NCI-H2227 (cell line): Measurements from ENCODE around the gene NFATC1.
"Not testable (repeated sequence)": the region's sequence is repeated elsewhere in the genome, so short reads cannot be mapped to it uniquely, and the experiment has no call there.

Experiments
- DNase-seq: peaks from one replicate; lab custom pipeline; 2025; ENCODE audit not compliant: unreplicated experiment; lab: John Stamatoyannopoulos, UW

Gene NFATC1

GRCh38 chr18:79470547-79470946 is 74.8 kb downstream of the NFATC1 start:
- no peak for DNase-seq

DNA sequence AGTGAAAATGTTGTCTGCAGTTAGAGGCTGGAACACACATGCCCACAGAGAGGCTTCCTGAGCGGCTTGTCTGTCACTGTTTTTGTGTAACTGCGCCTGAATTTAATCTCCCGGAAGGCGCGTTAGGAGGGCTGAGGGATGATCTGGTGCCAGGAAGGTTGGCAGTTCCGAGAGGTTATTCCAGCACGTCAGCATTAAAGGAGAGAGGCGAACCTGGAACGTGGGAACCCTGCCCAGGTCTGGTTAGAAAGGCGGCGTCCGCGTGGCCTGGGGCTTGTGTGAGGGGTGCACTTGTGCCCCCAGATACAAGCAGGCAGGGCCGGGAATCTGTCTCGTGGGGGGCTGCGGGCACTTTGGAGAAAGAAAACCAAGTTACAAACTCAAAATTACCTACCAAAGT is 75.3 kb downstream of the NFATC1 start:
- DNase-seq, result no peak

- DNase-seq, result no peak
These were observed 75.9 kb downstream of the NFATC1 start for GRCh38 chr18:79471597-79471996.

- DNase-seq, result no peak
These were observed 76.4 kb downstream of the NFATC1 start for GRCh38 chr18:79472176-79472575.

GRCh38 chr18:79472946-79473345 is 77.2 kb downstream of the NFATC1 start:
- no peak for DNase-seq

- no peak for DNase-seq
These were observed 80.5 kb downstream of the NFATC1 start for GRCh38 chr18:79476031-79476917.

GRCh38 chr18:79476918-79477571 is 81.3 kb downstream of the NFATC1 start:
- no peak for DNase-seq

GRCh38 chr18:79477711-79478483 is 82.2 kb downstream of the NFATC1 start:
- no peak for DNase-seq

GRCh38 chr18:79478484-79479115 is 82.9 kb downstream of the NFATC1 start:
- no peak for DNase-seq

- no peak for DNase-seq
These were observed 83.5 kb downstream of the NFATC1 start for GRCh38 chr18:79479116-79479760.

GRCh38 chr18:79479761-79480161 is 84.0 kb downstream of the NFATC1 start:
- no peak for DNase-seq

DNA sequence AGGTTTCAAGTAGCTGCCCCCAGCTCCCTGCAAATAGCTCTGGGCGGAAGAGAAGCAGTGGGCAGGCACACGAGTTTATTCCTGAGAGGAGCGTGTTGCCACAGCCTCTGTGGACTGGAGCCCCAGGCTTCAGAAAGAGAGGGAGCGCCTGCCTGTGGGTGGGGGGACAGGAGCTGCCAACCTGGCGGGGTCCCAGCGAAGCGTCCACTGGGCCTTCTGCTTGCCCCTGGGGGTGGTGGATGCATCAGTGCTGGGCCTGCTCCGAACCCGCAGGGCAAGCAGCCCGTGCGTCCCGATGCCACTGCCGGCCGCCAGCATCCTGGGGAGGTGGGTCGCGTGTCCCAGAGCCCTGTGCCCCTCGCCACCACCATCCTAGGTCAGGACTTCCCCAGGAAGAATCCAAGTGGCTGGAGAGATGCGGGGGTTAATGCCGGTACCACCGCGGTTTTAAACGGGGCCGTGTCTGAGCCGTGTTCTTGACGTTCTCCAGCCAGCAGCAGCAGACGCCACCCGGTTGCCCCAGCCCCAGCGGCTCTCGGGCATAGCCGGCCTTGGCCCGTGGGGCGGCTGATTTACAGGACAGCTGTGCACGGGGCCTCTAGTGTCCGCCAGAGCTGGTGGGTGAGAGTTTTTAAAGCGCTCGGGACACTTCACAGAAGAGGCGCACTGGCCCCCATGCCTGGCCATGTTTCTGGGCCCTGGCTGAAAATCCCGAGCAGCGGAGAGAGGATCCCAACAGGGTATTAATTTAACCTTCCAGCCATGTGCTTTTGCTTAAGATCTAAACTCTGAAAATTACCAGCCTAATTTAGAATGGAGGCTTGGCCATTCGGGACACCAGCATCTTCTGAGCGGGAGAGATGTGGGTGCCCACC is 84.7 kb downstream of the NFATC1 start:
- DNase-seq, result no peak

DNA sequence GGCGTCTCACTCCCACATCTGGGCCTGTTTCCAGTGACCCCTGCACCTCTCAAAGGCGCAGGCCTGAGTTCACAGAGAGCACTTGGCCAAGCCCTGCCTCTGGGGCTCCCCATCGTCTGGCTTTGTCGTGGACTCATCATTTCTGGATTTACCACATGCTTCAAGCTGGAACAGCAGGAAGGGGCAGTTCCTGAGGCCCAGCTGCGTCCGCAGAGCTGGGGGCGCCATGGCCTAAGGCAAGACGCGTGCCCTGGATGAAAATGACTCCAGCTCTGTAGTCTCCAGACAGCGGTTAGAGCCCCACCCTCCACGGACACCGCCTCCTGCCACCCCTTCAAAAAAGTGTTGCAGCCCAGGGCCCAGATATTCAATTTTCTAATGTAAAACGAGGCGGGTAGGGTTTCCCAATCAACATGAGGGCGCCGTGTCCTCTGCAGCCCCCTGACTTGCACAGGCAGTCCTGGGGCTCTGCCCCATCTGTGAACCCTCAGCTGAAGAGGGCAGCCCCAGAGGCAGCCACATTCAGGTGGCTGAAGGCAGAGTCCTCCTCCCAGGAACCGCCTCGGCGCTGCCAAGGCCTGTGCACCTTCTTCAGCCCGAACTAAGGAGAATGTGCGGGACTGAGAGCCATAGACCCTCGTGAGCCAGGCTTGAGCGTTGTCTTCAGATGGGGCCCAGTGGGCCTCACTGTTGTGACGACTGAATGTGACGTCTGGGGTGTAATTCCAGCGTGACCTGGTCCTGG is 85.5 kb downstream of the NFATC1 start:
- DNase-seq, result no peak

- not testable (repeated sequence) for DNase-seq
These were observed 87.7 kb downstream of the NFATC1 start for GRCh38 chr18:79483393-79483792.

GRCh38 chr18:79483971-79484491 is 88.3 kb downstream of the NFATC1 start:
- DNase-seq, result no peak

- no peak for DNase-seq
These were observed 89.2 kb downstream of the NFATC1 start for GRCh38 chr18:79484661-79485621.

DNA sequence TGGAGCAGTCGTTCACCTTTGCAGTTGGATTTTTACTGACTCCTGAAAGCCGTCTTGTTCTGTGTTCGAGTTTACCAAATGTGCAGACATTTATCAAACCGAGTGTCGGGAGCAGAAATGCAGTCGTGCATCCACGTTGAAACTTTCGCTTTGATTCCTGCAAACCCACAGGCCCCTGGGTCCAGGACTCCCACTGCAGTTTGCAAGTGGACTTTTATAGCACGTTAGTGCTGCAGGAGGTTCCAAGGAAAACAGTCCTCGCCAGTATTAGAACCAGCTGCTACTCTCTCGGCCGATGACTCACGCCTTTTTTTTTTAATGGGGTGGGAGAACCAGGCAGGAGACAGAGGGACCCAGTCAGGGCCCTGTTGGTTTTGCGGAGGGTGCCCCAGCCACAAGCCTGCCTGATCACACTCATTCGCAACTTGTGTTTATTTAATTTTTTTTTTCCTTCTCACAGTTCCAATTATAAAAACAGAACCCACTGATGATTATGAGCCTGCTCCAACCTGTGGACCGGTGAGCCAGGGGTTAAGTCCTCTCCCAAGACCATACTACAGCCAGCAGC is 90.1 kb downstream of the NFATC1 start:
- no peak for DNase-seq
